Skeletal muscle tissue (tissue), 4 donors: ENCODE measurements around the gene ZNF829. TPM values are rescaled to one million over a fixed set of nuclear protein-coding genes. Genes with fewer than 3 reads are reported as not detected.

ENCODE experiments used
- H3K27ac ChIP-seq: one replicate; pipeline ENCODE4 v1.7.0; 2013; ENCODE audit warnings: mild to moderate bottlenecking, low read depth, low read length, inconsistent platforms
- H3K27me3 ChIP-seq, 3 donors: one replicate each; pipeline ENCODE4 v1.7.0; 2013; ENCODE audit warnings: low read length in 3 of 3; ENCODE audit not compliant: control insufficient read depth in 3 of 3, insufficient read depth in 3 of 3
- H3K36me3 ChIP-seq, 3 donors: one replicate each; pipeline ENCODE4 v1.7.0; 2013; ENCODE audit warnings: low read length in 3 of 3; ENCODE audit not compliant: control insufficient read depth in 3 of 3, insufficient read depth in 3 of 3
- H3K4me1 ChIP-seq, 3 donors: one replicate each; pipeline ENCODE4 v1.7.0; 2013; ENCODE audit warnings: low read length in 3 of 3, mild to moderate bottlenecking in 3 of 3; ENCODE audit not compliant: control insufficient read depth in 3 of 3, insufficient read depth in 3 of 3
- H3K4me3 ChIP-seq, 3 donors: one replicate each; pipeline ENCODE4 v1.7.0; 2013; ENCODE audit warnings: low read length in 3 of 3
- H3K9ac ChIP-seq, 3 donors: one replicate each; pipeline ENCODE4 v1.7.0; 2013; ENCODE audit warnings: low read length in 3 of 3, mild to moderate bottlenecking in 3 of 3, moderate library complexity in 2 of 3, low read depth in 1 of 3
- H3K9me3 ChIP-seq, 3 donors: one replicate each; pipeline ENCODE4 v1.7.0; 2013; ENCODE audit warnings: low read length in 3 of 3; ENCODE audit not compliant: control insufficient read depth in 3 of 3
- total RNA-seq: library from RNA; depleted of rRNA; stranded (reverse); fragments of >200 nt; gene quantifications from one replicate; pipeline ENCODE4 v1.2.3, GENCODE V29; 2014
- donor health status: Osteomylitis.

ZNF829 gene
- total RNA-seq: 1.6 TPM

DNA sequence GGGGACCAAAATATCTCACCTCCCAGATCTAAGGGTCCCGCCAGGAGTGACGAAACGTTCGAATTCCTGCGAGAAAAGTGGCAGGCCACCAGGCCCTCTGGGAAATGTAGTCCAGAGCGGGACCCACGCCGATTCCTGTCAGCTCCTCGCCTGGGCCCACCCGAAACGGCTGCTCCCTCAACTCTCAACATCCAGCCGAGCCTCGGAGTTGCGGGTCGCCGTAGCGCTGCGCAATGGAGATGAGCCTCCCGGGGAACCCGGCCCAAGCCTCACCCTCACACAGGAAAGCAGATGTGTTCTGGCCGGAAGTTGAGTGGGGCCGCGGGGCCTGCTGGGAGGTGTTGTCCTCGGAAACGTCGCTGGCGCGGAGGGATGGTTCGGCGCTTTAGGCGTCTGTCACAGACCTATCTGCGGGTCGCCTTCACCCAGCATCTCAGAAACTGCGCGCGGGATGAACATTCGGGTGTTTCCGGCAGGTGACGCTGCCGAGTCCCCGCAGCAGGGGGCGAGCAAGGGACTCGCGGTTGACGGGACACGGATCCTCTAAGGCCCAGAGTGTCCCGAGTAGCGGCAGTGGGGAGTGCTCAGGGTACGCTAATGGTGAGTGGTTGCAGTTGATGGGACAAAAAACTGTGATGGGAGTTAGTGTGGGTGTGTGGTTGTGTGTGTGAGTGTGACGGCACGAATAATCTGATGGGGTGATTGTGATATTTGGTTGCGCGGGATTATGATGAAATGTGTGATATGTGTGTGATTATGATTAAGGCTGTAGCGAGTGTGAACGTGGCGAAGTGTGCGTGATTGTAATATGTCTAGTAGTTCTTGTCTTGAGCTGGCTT lies at the start of gene ZNF829, which contains the start of gene ZNF568:
Gene ZNF829, minus strand, starts transcription at position 300 of the 839 bp plus-strand sequence. CDS start 1,124 bp downstream, outside the sequence.
Gene ZNF568, plus strand, starts transcription at position 341 of the 839 bp plus-strand sequence. CDS start 6,439 bp downstream, outside the sequence.
- Histone ChIP-seq H3K36me3 (peaks cover 19 to 34% (median 31%) of the 10 kb centered on the region in 3 donors), H3K9ac (peak within 1 kb of the TSS; percentile 76 to 88 (median 87)), H3K4me3 (peak within 1 kb of the TSS; percentile 68 to 95 (median 83)), H3K27me3 (no peaks in the 10 kb centered on the region), H3K4me1 (peaks cover 7 to 11% (median 7%) of the 10 kb centered on the region in 3 donors), H3K27ac (peak within 1 kb of the TSS; percentile 83), H3K9me3 (peaks cover 2 to 5% (median 4%) of the 10 kb centered on the region in 3 donors)

DNA sequence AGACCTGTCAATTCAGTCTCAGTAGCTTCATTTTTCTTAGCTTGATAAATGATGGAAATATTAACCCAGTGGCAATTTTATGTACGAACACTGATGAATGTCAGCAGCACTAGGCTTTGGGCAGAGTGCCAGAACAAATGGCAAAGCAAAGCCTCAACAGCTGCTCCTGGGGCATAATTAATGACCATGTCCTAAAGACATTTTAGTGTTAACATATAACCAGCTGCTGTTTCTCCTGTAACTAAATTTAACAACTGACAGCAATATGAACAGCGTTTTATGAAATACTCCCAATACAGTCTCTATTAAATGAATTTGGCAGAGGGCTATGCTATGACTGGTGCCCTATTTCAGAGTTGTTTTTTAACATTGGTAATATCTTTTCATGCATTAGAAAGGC lies 47.2 kb upstream of the ZNF829 start:
- peak overlapping the region in 1 of 3 donors; percentile 23 for H3K4me3 ChIP-seq
- no peaks in the 10 kb centered on the region for H3K27me3 ChIP-seq
- H3K9me3 ChIP-seq: peaks cover 0 to 3% (median 2%) of the 10 kb centered on the region in 3 donors
- peaks cover 0 to 4% (median 4%) of the 10 kb centered on the region in 3 donors for H3K36me3 ChIP-seq
- peak overlapping the region in 1 of 3 donors; percentile 12 for H3K9ac ChIP-seq
- H3K27ac ChIP-seq: peak overlapping the region; percentile 78
- peaks cover 0 to 6% (median 0%) of the 10 kb centered on the region in 3 donors for H3K4me1 ChIP-seq

DNA sequence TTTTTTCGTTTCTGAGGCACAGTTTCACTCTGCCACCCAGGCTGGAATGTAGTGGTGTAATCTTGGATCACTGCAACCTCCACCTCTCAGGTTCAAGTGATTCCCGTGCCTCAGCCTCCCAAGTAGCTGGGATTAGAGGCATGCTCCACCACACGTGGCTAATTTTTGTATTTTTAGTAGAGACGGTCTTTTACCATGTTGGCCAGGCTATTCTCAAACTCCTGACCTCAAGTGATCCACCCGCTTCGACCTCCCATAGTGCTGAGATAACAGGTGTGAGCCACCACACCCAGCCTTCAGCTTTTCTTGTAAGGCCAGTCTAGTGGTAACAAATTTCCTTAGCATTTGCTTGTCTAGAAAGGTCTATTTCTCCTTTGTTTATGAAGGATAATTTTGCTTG lies 46.3 kb upstream of the ZNF829 start:
- Histone ChIP-seq H3K27ac (no peak overlapping the region), H3K27me3 (no peaks in the 10 kb centered on the region), H3K4me1 (peaks cover 0 to 6% (median 0%) of the 10 kb centered on the region in 3 donors), H3K9me3 (peaks cover 0 to 3% (median 2%) of the 10 kb centered on the region in 3 donors), H3K9ac (no peak overlapping the region), H3K36me3 (peaks cover 0 to 4% (median 4%) of the 10 kb centered on the region in 3 donors), H3K4me3 (no peak overlapping the region)

DNA sequence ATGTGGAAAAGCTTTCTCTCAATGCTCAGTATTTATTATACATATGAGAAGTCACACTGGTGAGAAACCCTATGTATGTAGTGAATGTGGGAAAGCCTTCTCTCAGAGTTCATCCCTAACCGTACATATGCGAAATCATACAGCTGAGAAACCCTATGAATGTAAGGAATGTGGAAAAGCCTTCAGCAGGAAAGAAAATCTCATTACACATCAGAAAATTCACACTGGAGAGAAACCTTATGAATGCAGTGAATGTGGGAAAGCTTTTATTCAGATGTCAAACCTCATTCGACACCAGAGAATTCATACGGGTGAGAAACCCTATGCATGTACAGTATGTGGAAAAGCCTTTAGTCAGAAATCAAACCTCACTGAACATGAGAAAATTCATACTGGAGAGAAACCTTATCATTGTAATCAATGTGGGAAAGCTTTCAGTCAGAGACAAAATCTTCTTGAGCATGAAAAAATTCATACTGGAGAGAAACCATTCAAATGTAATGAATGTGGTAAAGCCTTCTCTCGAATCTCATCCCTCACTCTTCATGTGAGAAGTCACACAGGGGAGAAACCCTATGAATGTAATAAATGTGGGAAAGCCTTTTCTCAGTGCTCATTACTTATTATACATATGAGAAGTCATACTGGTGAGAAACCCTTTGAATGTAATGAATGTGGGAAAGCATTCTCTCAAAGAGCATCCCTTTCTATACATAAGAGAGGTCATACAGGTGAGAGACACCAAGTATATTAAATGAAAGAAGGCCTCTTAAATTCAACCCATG lies 34.4 kb upstream of the ZNF829 start:
- H3K9ac ChIP-seq: no peak overlapping the region
- no peaks in the 10 kb centered on the region for H3K27me3 ChIP-seq
- H3K4me1 ChIP-seq: no peaks in the 10 kb centered on the region
- H3K4me3 ChIP-seq: peak overlapping the region in 1 of 3 donors; percentile 16
- H3K27ac ChIP-seq: no peak overlapping the region
- peaks cover 9 to 42% (median 19%) of the 10 kb centered on the region in 3 donors for H3K9me3 ChIP-seq
- peaks cover 30 to 51% (median 44%) of the 10 kb centered on the region in 3 donors for H3K36me3 ChIP-seq

DNA sequence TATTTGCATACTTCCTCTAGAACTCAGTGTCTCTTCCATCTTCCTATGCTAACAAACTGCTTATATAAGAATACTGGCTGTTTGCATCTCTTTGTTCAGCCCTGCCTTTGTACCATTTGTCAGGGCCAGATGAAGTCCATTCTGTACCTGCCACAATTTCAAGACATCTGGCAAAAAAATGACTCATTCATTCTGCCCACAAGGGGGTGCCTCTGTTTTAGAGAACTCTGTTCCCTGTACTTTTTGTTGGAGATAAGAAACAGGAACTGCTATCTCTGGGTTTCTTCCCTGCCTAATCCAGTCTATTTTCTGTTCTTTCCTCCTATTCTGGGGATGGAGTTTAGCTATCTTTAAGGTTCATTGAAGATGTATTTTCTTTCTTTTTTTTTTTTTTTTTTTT lies 23.1 kb upstream of the ZNF829 start:
- H3K4me1 ChIP-seq: no peaks in the 10 kb centered on the region
- H3K4me3 ChIP-seq: no peak overlapping the region
- H3K36me3 ChIP-seq: peaks cover 26 to 60% (median 58%) of the 10 kb centered on the region in 3 donors
- no peak overlapping the region for H3K9ac ChIP-seq
- H3K27ac ChIP-seq: no peak overlapping the region
- peaks cover 0 to 26% (median 0%) of the 10 kb centered on the region in 3 donors for H3K9me3 ChIP-seq
- no peaks in the 10 kb centered on the region for H3K27me3 ChIP-seq

DNA sequence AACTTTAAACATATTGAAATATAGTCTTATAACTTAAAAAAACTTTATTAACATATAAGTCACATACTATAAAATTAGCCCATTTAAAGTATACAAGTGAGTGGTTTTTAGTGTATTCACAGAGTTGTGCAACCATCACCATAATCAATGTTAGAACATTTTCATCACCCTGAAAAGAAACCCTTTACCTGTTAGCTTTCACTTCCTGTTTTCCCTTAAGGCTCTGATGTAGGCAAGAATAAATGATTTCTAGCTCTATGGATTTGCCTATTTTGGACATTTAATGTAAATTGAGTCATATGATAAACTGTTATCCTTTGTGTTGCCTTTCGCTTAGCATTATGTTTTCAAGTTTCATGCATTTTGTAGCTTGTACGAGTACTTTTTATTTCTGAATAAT lies 15.6 kb upstream of the ZNF829 start:
- peaks cover 13 to 31% (median 30%) of the 10 kb centered on the region in 3 donors for H3K36me3 ChIP-seq
- H3K4me3 ChIP-seq: no peak overlapping the region
- H3K27me3 ChIP-seq: no peaks in the 10 kb centered on the region
- peaks cover 0 to 6% (median 3%) of the 10 kb centered on the region in 3 donors for H3K9me3 ChIP-seq
- no peaks in the 10 kb centered on the region for H3K4me1 ChIP-seq
- no peak overlapping the region for H3K9ac ChIP-seq
- no peak overlapping the region for H3K27ac ChIP-seq

DNA sequence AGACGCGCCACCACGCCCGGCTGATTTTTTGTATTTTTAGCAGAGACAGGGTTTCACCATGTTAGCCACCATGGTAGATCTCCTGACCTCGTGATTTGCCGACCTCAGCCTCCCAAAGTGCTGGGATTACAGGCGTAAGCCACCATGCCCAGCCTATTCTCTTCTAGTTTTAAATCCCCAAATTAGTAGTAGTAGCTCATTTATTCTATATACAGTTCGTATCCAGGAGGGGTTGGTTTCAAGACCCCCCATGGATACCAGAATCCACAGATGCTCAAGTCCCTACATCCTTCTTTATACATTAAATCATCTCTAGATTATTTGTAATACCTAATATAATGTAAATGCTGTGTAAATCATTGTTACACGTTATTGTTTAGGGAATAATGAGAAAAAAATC lies 2.0 kb upstream of the ZNF829 start:
- H3K4me3 ChIP-seq: no peak overlapping the region
- H3K9me3 ChIP-seq: peaks cover 5% of the 10 kb centered on the region in 3 donors
- peaks cover 7 to 11% (median 7%) of the 10 kb centered on the region in 3 donors for H3K4me1 ChIP-seq
- H3K36me3 ChIP-seq: peaks cover 25 to 39% (median 36%) of the 10 kb centered on the region in 3 donors
- no peak overlapping the region for H3K9ac ChIP-seq
- no peaks in the 10 kb centered on the region for H3K27me3 ChIP-seq
- no peak overlapping the region for H3K27ac ChIP-seq

DNA sequence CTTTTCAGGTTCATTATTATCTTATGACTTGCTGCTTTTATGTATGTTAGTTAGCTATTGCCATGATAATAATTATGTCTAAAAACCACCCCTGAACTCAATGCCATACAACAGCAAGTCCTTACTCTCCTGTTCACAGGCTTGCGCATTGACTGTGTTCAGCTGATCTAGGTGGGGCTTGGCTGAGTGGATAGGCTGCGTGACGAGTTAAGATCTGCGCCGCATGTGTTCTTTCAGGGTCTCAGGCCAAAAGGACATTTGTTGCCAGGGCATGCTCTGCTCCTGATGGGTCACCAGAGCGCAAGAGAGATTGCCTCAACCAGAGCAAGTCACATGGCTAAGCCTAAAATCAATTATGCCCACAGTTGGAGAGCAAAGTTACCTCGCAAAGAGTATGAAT lies 900 bp upstream of the ZNF829 start:
- peaks cover 0 to 5% (median 2%) of the 10 kb centered on the region in 3 donors for H3K9me3 ChIP-seq
- peaks cover 20 to 33% (median 29%) of the 10 kb centered on the region in 3 donors for H3K36me3 ChIP-seq
- peaks cover 7 to 11% (median 7%) of the 10 kb centered on the region in 3 donors for H3K4me1 ChIP-seq
- H3K4me3 ChIP-seq: peak overlapping the region; percentile 68 to 95 (median 83)
- H3K27ac ChIP-seq: peak overlapping the region; percentile 83
- H3K27me3 ChIP-seq: no peaks in the 10 kb centered on the region
- peak overlapping the region; percentile 76 to 88 (median 87) for H3K9ac ChIP-seq

DNA sequence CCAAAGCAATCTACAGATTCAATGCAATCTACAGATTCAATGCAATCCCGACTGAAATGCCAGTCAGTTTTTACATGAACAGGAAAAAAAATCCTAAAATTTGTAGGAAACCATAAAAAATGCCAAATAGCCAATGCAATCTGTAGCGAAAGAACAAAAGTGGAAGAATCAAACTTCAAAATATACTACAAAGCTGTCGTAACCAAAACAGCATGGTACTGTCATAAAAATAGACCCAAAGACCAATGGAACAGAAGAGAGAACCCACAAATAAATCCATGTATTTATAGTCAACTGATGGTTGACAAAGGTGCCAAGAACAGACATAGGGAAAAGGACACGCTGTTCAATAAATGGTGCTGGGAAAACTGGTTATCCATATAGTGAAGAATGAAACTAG lies 17.7 kb downstream of the ZNF829 start:
- Histone ChIP-seq H3K4me3 (peak overlapping the region in 1 of 3 donors; percentile 49), H3K27ac (no peak overlapping the region), H3K36me3 (peaks cover 41 to 67% (median 58%) of the 10 kb centered on the region in 3 donors), H3K27me3 (no peaks in the 10 kb centered on the region), H3K9me3 (peaks cover 37 to 58% (median 42%) of the 10 kb centered on the region in 3 donors), H3K4me1 (no peaks in the 10 kb centered on the region), H3K9ac (no peak overlapping the region)
